ENCODE measurements around the gene FAM177A1. TPM values are rescaled to one million over a fixed set of nuclear protein-coding genes. Genes with fewer than 3 reads are reported as not detected.

The FAM177A1 gene
- total and polyA plus RNA-seq, 2 donors (not counting 1 experiment from before 2014, with no cell fraction given), result 63.4 to 64.6 TPM

DNA sequence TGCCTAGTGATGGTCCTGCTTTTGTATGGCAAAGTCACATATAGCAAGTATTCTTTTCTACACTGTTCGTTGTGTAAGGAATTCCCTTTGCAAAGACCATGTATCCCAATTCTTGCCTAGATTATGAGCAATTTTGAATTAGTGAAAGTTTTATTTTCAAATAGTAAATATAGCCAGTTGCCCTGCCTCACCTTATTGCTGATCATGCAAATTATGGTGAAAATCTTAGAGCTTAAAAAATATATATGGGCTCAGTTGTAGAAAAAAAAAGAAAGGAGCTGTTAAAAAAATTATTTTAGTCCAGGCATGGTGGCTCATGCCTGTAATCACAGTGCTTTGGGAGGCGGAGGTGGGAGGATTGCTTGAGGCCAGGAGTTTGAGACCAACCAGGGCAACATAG lies 44.5 kb upstream of the FAM177A1 start:
- DNase-seq (ENCODE audit: low read depth in 2 of 2), result no peak
- Histone ChIP-seq H3K27me3 (ENCODE audit: control insufficient read depth, insufficient read depth, low read length) (no peaks in the 10 kb centered on the region), H3K4me1 (ENCODE audit: control insufficient read depth, extremely low read depth, insufficient read depth, low read length) (no peaks in the 10 kb centered on the region), H3K9me3 (ENCODE audit: control insufficient read depth, insufficient read depth, low read depth, low read length) (no peaks in the 10 kb centered on the region), H3K36me3 (ENCODE audit: control insufficient read depth, insufficient read depth, low read length) (no peaks in the 10 kb centered on the region), H3K4me3 (replicated peaks in 1 of 4; ENCODE audit: control extremely low read depth in 1 of 4, insufficient read depth in 1 of 4, low read depth in 3 of 4, low read length in 4 of 4) (no peak overlapping the region), H3K9ac (ENCODE audit: insufficient read depth, low read length) (no peak overlapping the region), H3K27ac (ENCODE audit: insufficient read depth, low read length) (no peak overlapping the region), H2AFZ (ENCODE audit: low read length) (no peak overlapping the region), H4K20me1 (ENCODE audit: control insufficient read depth, extremely low read depth, insufficient read depth, low read length) (no peaks in the 10 kb centered on the region), H3K79me2 (ENCODE audit: control insufficient read depth, insufficient read depth, low read length) (no peaks in the 10 kb centered on the region), H3K4me2 (ENCODE audit: extremely low read depth, insufficient read depth, low read length) (no peak overlapping the region)
- TF ChIP-seq, protein P1, sequence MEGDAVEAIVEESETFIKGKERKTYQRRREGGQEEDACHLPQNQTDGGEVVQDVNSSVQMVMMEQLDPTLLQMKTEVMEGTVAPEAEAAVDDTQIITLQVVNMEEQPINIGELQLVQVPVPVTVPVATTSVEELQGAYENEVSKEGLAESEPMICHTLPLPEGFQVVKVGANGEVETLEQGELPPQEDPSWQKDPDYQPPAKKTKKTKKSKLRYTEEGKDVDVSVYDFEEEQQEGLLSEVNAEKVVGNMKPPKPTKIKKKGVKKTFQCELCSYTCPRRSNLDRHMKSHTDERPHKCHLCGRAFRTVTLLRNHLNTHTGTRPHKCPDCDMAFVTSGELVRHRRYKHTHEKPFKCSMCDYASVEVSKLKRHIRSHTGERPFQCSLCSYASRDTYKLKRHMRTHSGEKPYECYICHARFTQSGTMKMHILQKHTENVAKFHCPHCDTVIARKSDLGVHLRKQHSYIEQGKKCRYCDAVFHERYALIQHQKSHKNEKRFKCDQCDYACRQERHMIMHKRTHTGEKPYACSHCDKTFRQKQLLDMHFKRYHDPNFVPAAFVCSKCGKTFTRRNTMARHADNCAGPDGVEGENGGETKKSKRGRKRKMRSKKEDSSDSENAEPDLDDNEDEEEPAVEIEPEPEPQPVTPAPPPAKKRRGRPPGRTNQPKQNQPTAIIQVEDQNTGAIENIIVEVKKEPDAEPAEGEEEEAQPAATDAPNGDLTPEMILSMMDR (conservative IDR thresholded peaks at IDR 0.05 in 1 of 2, IDR thresholded peaks at IDR 0.05 in 1 of 2; ENCODE audit: low read depth in 1 of 2, low read length in 2 of 2), result no peak
- TF ChIP-seq EZH2 (IDR thresholded peaks at IDR 0.05; ENCODE audit: low read length, missing control alignments), result no peak

DNA sequence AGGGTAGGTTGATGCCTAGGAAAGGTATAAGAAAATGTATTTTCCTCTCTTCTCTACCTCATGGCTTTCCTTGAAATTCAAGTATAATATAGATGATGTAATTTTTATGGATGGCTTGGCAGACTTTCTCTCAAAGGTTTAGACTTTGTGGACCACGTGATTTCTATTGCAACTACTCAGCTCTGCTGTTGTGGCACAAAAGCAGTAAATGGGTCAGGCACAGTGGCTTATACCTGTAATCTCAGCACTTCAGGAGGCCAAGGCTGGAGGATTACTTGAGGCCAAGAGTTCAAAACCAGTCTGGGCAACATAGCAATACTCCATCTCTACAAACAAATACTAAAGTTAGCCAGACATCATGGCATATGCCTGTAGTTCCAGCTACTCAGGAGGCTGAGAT lies 41.2 kb upstream of the FAM177A1 start:
- Histone ChIP-seq H3K27me3 (ENCODE audit: control insufficient read depth, insufficient read depth, low read length) (no peaks in the 10 kb centered on the region), H2AFZ (ENCODE audit: low read length) (no peak overlapping the region), H3K9ac (ENCODE audit: insufficient read depth, low read length) (no peak overlapping the region), H3K9me3 (ENCODE audit: control insufficient read depth, insufficient read depth, low read depth, low read length) (no peaks in the 10 kb centered on the region), H3K4me3 (replicated peaks in 1 of 4; ENCODE audit: control extremely low read depth in 1 of 4, insufficient read depth in 1 of 4, low read depth in 3 of 4, low read length in 4 of 4) (no peak overlapping the region), H3K4me2 (ENCODE audit: extremely low read depth, insufficient read depth, low read length) (no peak overlapping the region), H3K79me2 (ENCODE audit: control insufficient read depth, insufficient read depth, low read length) (no peaks in the 10 kb centered on the region), H3K4me1 (ENCODE audit: control insufficient read depth, extremely low read depth, insufficient read depth, low read length) (no peaks in the 10 kb centered on the region), H4K20me1 (ENCODE audit: control insufficient read depth, extremely low read depth, insufficient read depth, low read length) (no peaks in the 10 kb centered on the region), H3K36me3 (ENCODE audit: control insufficient read depth, insufficient read depth, low read length) (no peaks in the 10 kb centered on the region), H3K27ac (ENCODE audit: insufficient read depth, low read length) (no peak overlapping the region)
- no peak for DNase-seq (ENCODE audit: low read depth in 2 of 2)
- TF ChIP-seq, protein P1 (conservative IDR thresholded peaks at IDR 0.05 in 1 of 2, IDR thresholded peaks at IDR 0.05 in 1 of 2; ENCODE audit: low read depth in 1 of 2, low read length in 2 of 2), result no peak
- TF ChIP-seq EZH2 (IDR thresholded peaks at IDR 0.05; ENCODE audit: low read length, missing control alignments), result no peak

DNA sequence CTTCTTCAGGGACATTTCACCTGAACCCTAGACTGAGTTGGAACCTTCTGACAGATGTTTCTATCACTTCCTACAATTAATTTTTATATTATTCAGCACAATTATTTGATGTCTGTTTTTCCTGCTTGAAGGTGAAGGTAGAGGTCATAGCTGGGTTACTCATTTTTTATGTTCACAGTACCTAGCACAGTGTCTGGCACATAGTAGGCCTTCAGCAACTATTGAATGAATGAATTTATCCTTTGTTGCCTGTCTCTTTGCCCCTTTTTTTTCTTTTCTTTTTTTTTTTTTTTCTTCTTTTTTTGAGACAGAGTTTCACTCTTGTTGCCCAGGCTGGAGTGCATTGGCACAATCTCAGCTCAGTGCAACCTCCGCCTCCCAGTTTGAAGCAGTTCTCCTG lies 29.5 kb upstream of the FAM177A1 start:
- Histone ChIP-seq H3K4me2 (ENCODE audit: extremely low read depth, insufficient read depth, low read length) (no peak overlapping the region), H2AFZ (ENCODE audit: low read length) (no peak overlapping the region), H3K27ac (ENCODE audit: insufficient read depth, low read length) (no peak overlapping the region), H3K4me1 (ENCODE audit: control insufficient read depth, extremely low read depth, insufficient read depth, low read length) (no peaks in the 10 kb centered on the region), H3K9ac (ENCODE audit: insufficient read depth, low read length) (no peak overlapping the region), H3K79me2 (ENCODE audit: control insufficient read depth, insufficient read depth, low read length) (no peaks in the 10 kb centered on the region), H3K36me3 (ENCODE audit: control insufficient read depth, insufficient read depth, low read length) (peaks cover 5% of the 10 kb centered on the region), H3K27me3 (ENCODE audit: control insufficient read depth, insufficient read depth, low read length) (no peaks in the 10 kb centered on the region), H4K20me1 (ENCODE audit: control insufficient read depth, extremely low read depth, insufficient read depth, low read length) (no peaks in the 10 kb centered on the region), H3K9me3 (ENCODE audit: control insufficient read depth, insufficient read depth, low read depth, low read length) (no peaks in the 10 kb centered on the region), H3K4me3 (replicated peaks in 1 of 4; ENCODE audit: control extremely low read depth in 1 of 4, insufficient read depth in 1 of 4, low read depth in 3 of 4, low read length in 4 of 4) (no peak overlapping the region)
- TF ChIP-seq, protein P1 (conservative IDR thresholded peaks at IDR 0.05 in 1 of 2, IDR thresholded peaks at IDR 0.05 in 1 of 2; ENCODE audit: low read depth in 1 of 2, low read length in 2 of 2), result no peak
- no peak for TF ChIP-seq EZH2 (IDR thresholded peaks at IDR 0.05; ENCODE audit: low read length, missing control alignments)
- DNase-seq (ENCODE audit: low read depth in 2 of 2), result no peak

All from fibroblast of lung (primary cell).